NCI-H510A (cell line): ENCODE data around the gene GALNT9.

Experiments used
- DNase-seq: peaks from one replicate; lab custom pipeline; 2025; lab: John Stamatoyannopoulos, UW

GALNT9 gene

GRCh38 chr12:132168311-132169031 lies 160.9 kb downstream of the GALNT9 start:
- DNase-seq = no peak

- DNase-seq = no peak
These were observed 161.6 kb downstream of the GALNT9 start for GRCh38 chr12:132167611-132168310.

- no peak for DNase-seq
These were observed 162.4 kb downstream of the GALNT9 start for GRCh38 chr12:132166801-132167591.

- no peak for DNase-seq
These were observed 163.3 kb downstream of the GALNT9 start for GRCh38 chr12:132166093-132166492.

GRCh38 chr12:132165584-132165983 lies 163.8 kb downstream of the GALNT9 start:
- DNase-seq = no peak

- DNase-seq = no peak
These were observed 165.0 kb downstream of the GALNT9 start for GRCh38 chr12:132164426-132164825.

- DNase-seq = no peak
These were observed 165.5 kb downstream of the GALNT9 start for GRCh38 chr12:132163911-132164288.

GRCh38 chr12:132163041-132163910 lies 166.1 kb downstream of the GALNT9 start:
- DNase-seq = no peak

GRCh38 chr12:132162508-132163031 lies 166.8 kb downstream of the GALNT9 start:
- no peak for DNase-seq

- no peak for DNase-seq
These were observed 167.4 kb downstream of the GALNT9 start for GRCh38 chr12:132161796-132162507.

- DNase-seq = no peak
These were observed 168.2 kb downstream of the GALNT9 start for GRCh38 chr12:132161036-132161781.

- no peak for DNase-seq
These were observed 168.8 kb downstream of the GALNT9 start for GRCh38 chr12:132160601-132161035.

- DNase-seq = no peak
These were observed 169.4 kb downstream of the GALNT9 start for GRCh38 chr12:132160016-132160415.

GRCh38 chr12:132159555-132160003 lies 169.8 kb downstream of the GALNT9 start:
- no peak for DNase-seq

- no peak for DNase-seq
These were observed 170.5 kb downstream of the GALNT9 start for GRCh38 chr12:132158677-132159554.

GRCh38 chr12:132157733-132158409 lies 171.5 kb downstream of the GALNT9 start:
- DNase-seq = no peak

- DNase-seq = no peak
These were observed 172.6 kb downstream of the GALNT9 start for GRCh38 chr12:132156573-132157325.
